GM12872 (cell line): ENCODE measurements around the gene ATP2B2.

Source experiments
- CTCF ChIP-seq: IDR thresholded peaks from 3 replicates; pipeline ENCODE4 v1.5.1; 2011; ENCODE audit warnings: low read depth, mild to moderate bottlenecking, low read length, moderate library complexity; ENCODE audit not compliant: insufficient read depth

The ATP2B2 gene

GRCh38 chr3:10308678-10309077 is 196.7 kb downstream of the ATP2B2 start:
- no peak for TF ChIP-seq CTCF

GRCh38 chr3:10306156-10306555 is 199.2 kb downstream of the ATP2B2 start:
- no peak for TF ChIP-seq CTCF

- TF ChIP-seq CTCF = no peak
Observed at GRCh38 chr3:10305331-10305902, 200.0 kb downstream of the ATP2B2 start.

GRCh38 chr3:10304905-10305304 is 200.5 kb downstream of the ATP2B2 start:
- no peak for TF ChIP-seq CTCF

- no peak for TF ChIP-seq CTCF
Observed at GRCh38 chr3:10303785-10304184, 201.6 kb downstream of the ATP2B2 start.

GRCh38 chr3:10303105-10303504 is 202.3 kb downstream of the ATP2B2 start:
- no peak for TF ChIP-seq CTCF

- TF ChIP-seq CTCF = no peak
Observed at GRCh38 chr3:10300087-10300486, 205.3 kb downstream of the ATP2B2 start.
